Fibroblast of villous mesenchyme (primary cell): ENCODE data around the gene MASP1. TPM values are rescaled to one million over a fixed set of nuclear protein-coding genes. Genes with fewer than 3 reads are reported as not detected.

Experiments
- DNase-seq: peaks from one replicate; pipeline ENCODE4 v3.0.0-alpha.2; 2010; ENCODE audit warnings: low read depth
- H3K4me3 ChIP-seq: 2 replicates; pipeline ENCODE4 v1.5.1; 2011; ENCODE audit warnings: low read depth, mild to moderate bottlenecking, low read length
- CTCF ChIP-seq: IDR thresholded peaks from 2 replicates; pipeline ENCODE4 v1.5.1; 2012; ENCODE audit warnings: low read depth, mild to moderate bottlenecking, low read length; ENCODE audit not compliant: insufficient read depth
- total RNA-seq: library from RNA; depleted of rRNA; stranded (reverse); fragments of >200 nt; gene quantifications from 2 replicates; pipeline ENCODE4 v1.2.3, GENCODE V29; 2012

The MASP1 gene
- total RNA-seq, 1 donor, result 209 TPM

GRCh38 chr3:187213616-187214015 is 77.9 kb downstream of the MASP1 start:
- H3K4me3 ChIP-seq, result no peak overlapping the region
- TF ChIP-seq CTCF, result no peak
- DNase-seq, result no peak

GRCh38 chr3:187212705-187213104 is 78.8 kb downstream of the MASP1 start:
- DNase-seq, result no peak
- TF ChIP-seq CTCF, result no peak
- no peak overlapping the region for H3K4me3 ChIP-seq

- no peak overlapping the region for H3K4me3 ChIP-seq
- no peak for DNase-seq
- TF ChIP-seq CTCF, result no peak
These were observed 79.4 kb downstream of the MASP1 start for GRCh38 chr3:187212196-187212545.

DNA sequence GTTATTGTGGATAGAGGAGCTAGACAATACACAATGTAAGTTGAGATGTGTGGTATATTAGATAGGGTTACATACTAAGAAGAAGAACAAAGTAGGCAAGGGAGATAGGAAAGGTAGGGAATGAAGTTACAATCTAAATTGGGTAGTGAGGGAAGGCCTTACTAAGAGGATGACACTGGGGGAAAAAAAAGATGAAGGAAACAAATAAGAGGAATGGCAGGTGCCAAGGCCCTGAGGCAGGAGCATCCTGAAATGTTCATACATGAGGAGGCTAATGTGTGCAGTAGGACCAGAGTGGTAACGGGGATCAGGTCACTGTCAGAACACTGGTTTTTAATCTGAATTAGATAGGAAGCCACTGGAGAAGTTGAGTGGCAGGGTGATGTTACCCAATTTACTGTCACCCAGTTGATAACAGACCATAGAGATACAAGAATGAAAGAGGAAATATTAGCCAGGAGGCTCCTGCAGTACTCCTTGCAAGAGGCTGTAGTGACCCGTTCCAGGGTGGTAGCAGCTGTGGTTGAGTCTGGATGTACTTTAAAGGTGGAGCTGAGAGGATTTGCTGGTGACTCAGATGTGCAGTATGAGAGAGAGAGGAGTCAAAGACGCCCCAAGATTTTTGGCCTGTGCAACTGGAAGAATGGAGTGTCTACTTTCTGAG is 79.9 kb downstream of the MASP1 start:
- H3K4me3 ChIP-seq, result no peak overlapping the region
- no peak for DNase-seq
- TF ChIP-seq CTCF, result no peak

GRCh38 chr3:187210545-187211327 is 80.8 kb downstream of the MASP1 start:
- no peak overlapping the region for H3K4me3 ChIP-seq
- no peak for DNase-seq

DNA sequence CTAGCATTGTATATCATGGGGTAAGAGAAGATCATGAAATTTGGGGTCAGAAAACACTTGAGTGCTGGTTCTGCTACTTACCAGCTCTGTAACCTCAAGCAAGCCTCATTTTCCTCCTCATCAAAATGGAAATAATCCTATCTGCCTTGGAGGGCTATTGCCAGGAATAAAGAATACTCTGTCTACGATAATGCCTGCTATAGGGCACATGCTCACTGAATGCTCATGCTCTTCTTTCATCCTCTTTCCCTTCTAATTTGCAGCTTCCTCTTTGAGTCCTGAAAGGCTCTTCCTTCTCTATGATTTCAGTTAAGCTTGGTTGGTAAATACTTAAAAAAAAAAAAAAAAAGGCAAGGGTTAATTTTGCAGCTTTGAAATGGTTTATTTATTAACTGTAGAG is 81.4 kb downstream of the MASP1 start:
- TF ChIP-seq CTCF, result no peak
- no peak for DNase-seq
- no peak overlapping the region for H3K4me3 ChIP-seq

More at GRCh38 chr3:187210545-187211327, 80.8 kb downstream of the MASP1 start:
- no peak for TF ChIP-seq CTCF
